ENCODE data around the gene KRT12. TPM values are rescaled to one million over a fixed set of nuclear protein-coding genes. Genes with fewer than 3 reads are reported as not detected.

Gene KRT12
- polyA plus RNA-seq, 1 of the 3 experiments (the other 2 are of a cell fraction), result not detected

- 22% methylated on average over 7 of the region's 7 CpGs for whole genome bisulfite sequencing (ENCODE audit: low lambda C conversion rate)
- H3F3A ChIP-seq (replicated peaks; ENCODE audit: insufficient read depth), result no peaks in the 10 kb centered on the region
- H3K9me3 ChIP-seq, result no peaks in the 10 kb centered on the region
- no peaks in the 10 kb centered on the region for H4K20me1 ChIP-seq (ENCODE audit: insufficient read depth)
- no peaks in the 10 kb centered on the region for H3K9me2 ChIP-seq
- CTCF ChIA-PET, result interaction anchor here (1.0 to 1.8 kb wide), 4 partner anchors 13 to 784 kb away, joined by 3 to 7 read pairs (median 3); no protein-coding TSS in a partner anchor
- H2AFZ ChIP-seq (ENCODE audit: low read depth), result no peak overlapping the region
- POLR2A ChIA-PET, result no interaction called here
- H3K36me3 ChIP-seq (replicated peaks in 1 of 2; ENCODE audit: control insufficient read depth in 1 of 2, insufficient read depth in 2 of 2, low read length in 1 of 2), result no peaks in the 10 kb centered on the region
- H3K27ac ChIP-seq (ENCODE audit: low read depth in 2 of 2, low read length in 1 of 2), result no peak overlapping the region
- no peaks in the 10 kb centered on the region for H3K79me2 ChIP-seq (ENCODE audit: insufficient read depth)
- TF ChIP-seq USF1 (IDR thresholded peaks at IDR 0.05; ENCODE audit: borderline replicate concordance, low read depth) (no peak), MEF2A (IDR thresholded peaks at IDR 0.05; ENCODE audit: borderline replicate concordance, low read depth) (no peak), REST (IDR thresholded peaks at IDR 0.05; ENCODE audit: low read depth, low read length) (no peak), RFX5 (IDR thresholded peaks at IDR 0.05; ENCODE audit: low read length) (no peak), FOXM1 (IDR thresholded peaks at IDR 0.05; ENCODE audit: low read depth) (no peak), GATA2 (CRISPR knock-in tag; IDR thresholded peaks at IDR 0.05) (no peak), CHD2 (IDR thresholded peaks at IDR 0.05; ENCODE audit: low read length, partially characterized antibody) (no peak), GABPA (IDR thresholded peaks at IDR 0.05; ENCODE audit: low read depth) (no peak), ELF1 (IDR thresholded peaks at IDR 0.05) (no peak), USF2 (IDR thresholded peaks at IDR 0.05; ENCODE audit: borderline replicate concordance, low read depth, low read length) (no peak), POLR2AphosphoS5 (IDR thresholded peaks at IDR 0.05; ENCODE audit: low read depth, low read length) (no peak), JUND (IDR thresholded peaks at IDR 0.05) (no peak), RCOR1 (IDR thresholded peaks at IDR 0.05; ENCODE audit: low read length) (no peak), FOXJ3 (CRISPR knock-in tag; IDR thresholded peaks at IDR 0.05) (no peak), EP300 (IDR thresholded peaks at IDR 0.05; ENCODE audit: borderline replicate concordance in 1 of 2, low read depth in 1 of 2, low read length in 1 of 2) (no peak), TAF1 (IDR thresholded peaks at IDR 0.05; ENCODE audit: borderline replicate concordance, low read depth, low read length) (no peak)
- TF ChIP-seq, protein P1, sequence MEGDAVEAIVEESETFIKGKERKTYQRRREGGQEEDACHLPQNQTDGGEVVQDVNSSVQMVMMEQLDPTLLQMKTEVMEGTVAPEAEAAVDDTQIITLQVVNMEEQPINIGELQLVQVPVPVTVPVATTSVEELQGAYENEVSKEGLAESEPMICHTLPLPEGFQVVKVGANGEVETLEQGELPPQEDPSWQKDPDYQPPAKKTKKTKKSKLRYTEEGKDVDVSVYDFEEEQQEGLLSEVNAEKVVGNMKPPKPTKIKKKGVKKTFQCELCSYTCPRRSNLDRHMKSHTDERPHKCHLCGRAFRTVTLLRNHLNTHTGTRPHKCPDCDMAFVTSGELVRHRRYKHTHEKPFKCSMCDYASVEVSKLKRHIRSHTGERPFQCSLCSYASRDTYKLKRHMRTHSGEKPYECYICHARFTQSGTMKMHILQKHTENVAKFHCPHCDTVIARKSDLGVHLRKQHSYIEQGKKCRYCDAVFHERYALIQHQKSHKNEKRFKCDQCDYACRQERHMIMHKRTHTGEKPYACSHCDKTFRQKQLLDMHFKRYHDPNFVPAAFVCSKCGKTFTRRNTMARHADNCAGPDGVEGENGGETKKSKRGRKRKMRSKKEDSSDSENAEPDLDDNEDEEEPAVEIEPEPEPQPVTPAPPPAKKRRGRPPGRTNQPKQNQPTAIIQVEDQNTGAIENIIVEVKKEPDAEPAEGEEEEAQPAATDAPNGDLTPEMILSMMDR (IDR thresholded peaks at IDR 0.05), result no peak
- TF ChIP-seq, protein P2, sequence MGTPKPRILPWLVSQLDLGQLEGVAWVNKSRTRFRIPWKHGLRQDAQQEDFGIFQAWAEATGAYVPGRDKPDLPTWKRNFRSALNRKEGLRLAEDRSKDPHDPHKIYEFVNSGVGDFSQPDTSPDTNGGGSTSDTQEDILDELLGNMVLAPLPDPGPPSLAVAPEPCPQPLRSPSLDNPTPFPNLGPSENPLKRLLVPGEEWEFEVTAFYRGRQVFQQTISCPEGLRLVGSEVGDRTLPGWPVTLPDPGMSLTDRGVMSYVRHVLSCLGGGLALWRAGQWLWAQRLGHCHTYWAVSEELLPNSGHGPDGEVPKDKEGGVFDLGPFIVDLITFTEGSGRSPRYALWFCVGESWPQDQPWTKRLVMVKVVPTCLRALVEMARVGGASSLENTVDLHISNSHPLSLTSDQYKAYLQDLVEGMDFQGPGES (IDR thresholded peaks at IDR 0.05; ENCODE audit: low read depth, low read length), result no peak
- no peak overlapping the region for H3K9ac ChIP-seq
- H3K4me1 ChIP-seq (ENCODE audit: control insufficient read depth in 1 of 2, insufficient read depth in 2 of 2, low read depth in 1 of 2, low read length in 1 of 2), result no peaks in the 10 kb centered on the region
- H3K4me3 ChIP-seq (ENCODE audit: low read depth in 2 of 2, low read length in 1 of 2), result no peak overlapping the region
- H3K27me3 ChIP-seq (ENCODE audit: insufficient read depth), result peaks cover 75% of the 10 kb centered on the region
- no peak for DNase-seq
- no peak overlapping the region for H3K4me2 ChIP-seq
Observed at GRCh38 chr17:40883626-40884334, 16.8 kb upstream of the KRT12 start.

All from SK-N-SH (cell line).